ENCODE results near the gene HOMEZ.
A peak's percentile ranks its signal among the peaks of the same experiment; 100 is the strongest.

HOMEZ gene

GRCh38 chr14:23323838-23324454 lies 38.0 kb upstream of the HOMEZ start:
- no peaks in the 10 kb centered on the region for H3F3A ChIP-seq (ENCODE audit: insufficient read depth, low read length)
- DNase-seq: no peak
- H3K4me2 ChIP-seq (ENCODE audit: low read depth, low read length): no peak overlapping the region
- peaks cover 18% of the 10 kb centered on the region for H3K79me2 ChIP-seq (ENCODE audit: low read length)
- no peak overlapping the region for H3K27ac ChIP-seq (ENCODE audit: low read length)
- no peak for TF ChIP-seq CTCF (IDR thresholded peaks at IDR 0.05; ENCODE audit: low read length)
- TF ChIP-seq EZH2phosphoT487 (IDR thresholded peaks at IDR 0.05; ENCODE audit: low read length): no peak
- no peak for TF ChIP-seq EZH2 (optimal IDR thresholded peaks at IDR 0.05; ENCODE audit: low read depth, low read length)
- H3K4me3 ChIP-seq (ENCODE audit: low read length): no peak overlapping the region
- H3K9me3 ChIP-seq (replicated peaks; ENCODE audit: insufficient read depth, low read length): no peaks in the 10 kb centered on the region
- no peak overlapping the region for H2AFZ ChIP-seq (ENCODE audit: low read length)
- no peak overlapping the region for H3K9ac ChIP-seq (ENCODE audit: low read length)
- H3K4me1 ChIP-seq (ENCODE audit: low read length): peaks cover 4% of the 10 kb centered on the region; the same call in 1 of the 2 replicates
- H3K9me2 ChIP-seq (replicated peaks; ENCODE audit: insufficient read depth, low read length): no peaks in the 10 kb centered on the region
- H4K20me1 ChIP-seq (ENCODE audit: insufficient read depth, low read length): no peaks in the 10 kb centered on the region
- no peaks in the 10 kb centered on the region for H3K27me3 ChIP-seq (replicated peaks; ENCODE audit: insufficient read depth, low read length)
- no peaks in the 10 kb centered on the region for H3K36me3 ChIP-seq (replicated peaks; ENCODE audit: insufficient read depth, low read length)

GRCh38 chr14:23322568-23323517 lies 36.9 kb upstream of the HOMEZ start:
- Histone ChIP-seq H3K36me3 (replicated peaks; ENCODE audit: insufficient read depth, low read length) (no peaks in the 10 kb centered on the region), H3F3A (ENCODE audit: insufficient read depth, low read length) (no peaks in the 10 kb centered on the region), H3K4me3 (ENCODE audit: low read length) (peak overlapping the region; percentile 76), H4K20me1 (ENCODE audit: insufficient read depth, low read length) (no peaks in the 10 kb centered on the region), H3K4me1 (ENCODE audit: low read length) (peaks cover 3% of the 10 kb centered on the region; the same call in 1 of the 2 replicates), H3K9ac (ENCODE audit: low read length) (peak overlapping the region; percentile 74), H3K9me2 (replicated peaks; ENCODE audit: insufficient read depth, low read length) (no peaks in the 10 kb centered on the region), H3K27ac (ENCODE audit: low read length) (no peak overlapping the region), H3K4me2 (ENCODE audit: low read depth, low read length) (peak overlapping the region; percentile 86), H3K9me3 (replicated peaks; ENCODE audit: insufficient read depth, low read length) (no peaks in the 10 kb centered on the region), H3K27me3 (replicated peaks; ENCODE audit: insufficient read depth, low read length) (no peaks in the 10 kb centered on the region), H3K79me2 (ENCODE audit: low read length) (peaks cover 18% of the 10 kb centered on the region), H2AFZ (ENCODE audit: low read length) (no peak overlapping the region)
- TF ChIP-seq EZH2 (optimal IDR thresholded peaks at IDR 0.05; ENCODE audit: low read depth, low read length): no peak
- TF ChIP-seq EZH2phosphoT487 (IDR thresholded peaks at IDR 0.05; ENCODE audit: low read length): no peak
- no peak for TF ChIP-seq CTCF (IDR thresholded peaks at IDR 0.05; ENCODE audit: low read length)
- DNase-seq: no peak

- H3K36me3 ChIP-seq (replicated peaks; ENCODE audit: insufficient read depth, low read length): no peaks in the 10 kb centered on the region
- H4K20me1 ChIP-seq (ENCODE audit: insufficient read depth, low read length): no peaks in the 10 kb centered on the region
- H3K79me2 ChIP-seq (ENCODE audit: low read length): peaks cover 18% of the 10 kb centered on the region
- H3K9ac ChIP-seq (ENCODE audit: low read length): peak overlapping the region; percentile 74
- no peaks in the 10 kb centered on the region for H3K9me2 ChIP-seq (replicated peaks; ENCODE audit: insufficient read depth, low read length)
- peak overlapping the region; percentile 76 for H3K4me3 ChIP-seq (ENCODE audit: low read length)
- peak overlapping the region; percentile 86 for H3K4me2 ChIP-seq (ENCODE audit: low read depth, low read length)
- no peak overlapping the region for H3K27ac ChIP-seq (ENCODE audit: low read length)
- no peaks in the 10 kb centered on the region for H3F3A ChIP-seq (ENCODE audit: insufficient read depth, low read length)
- H2AFZ ChIP-seq (ENCODE audit: low read length): no peak overlapping the region
- TF ChIP-seq EZH2 (optimal IDR thresholded peaks at IDR 0.05; ENCODE audit: low read depth, low read length) (no peak), EZH2phosphoT487 (IDR thresholded peaks at IDR 0.05; ENCODE audit: low read length) (no peak), CTCF (IDR thresholded peaks at IDR 0.05; ENCODE audit: low read length) (no peak)
- no peaks in the 10 kb centered on the region for H3K27me3 ChIP-seq (replicated peaks; ENCODE audit: insufficient read depth, low read length)
- no peaks in the 10 kb centered on the region for H3K9me3 ChIP-seq (replicated peaks; ENCODE audit: insufficient read depth, low read length)
- DNase-seq: no peak
- no peaks in the 10 kb centered on the region for H3K4me1 ChIP-seq (ENCODE audit: low read length)
Observed at GRCh38 chr14:23321572-23322547, 35.9 kb upstream of the HOMEZ start.
